ENCODE data around the gene MAGEH1.
"Not testable (repeated sequence)": the region's sequence is repeated elsewhere in the genome, so short reads cannot be mapped to it uniquely, and the experiment has no call there.

Gene MAGEH1, protein sequence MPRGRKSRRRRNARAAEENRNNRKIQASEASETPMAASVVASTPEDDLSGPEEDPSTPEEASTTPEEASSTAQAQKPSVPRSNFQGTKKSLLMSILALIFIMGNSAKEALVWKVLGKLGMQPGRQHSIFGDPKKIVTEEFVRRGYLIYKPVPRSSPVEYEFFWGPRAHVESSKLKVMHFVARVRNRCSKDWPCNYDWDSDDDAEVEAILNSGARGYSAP

DNA sequence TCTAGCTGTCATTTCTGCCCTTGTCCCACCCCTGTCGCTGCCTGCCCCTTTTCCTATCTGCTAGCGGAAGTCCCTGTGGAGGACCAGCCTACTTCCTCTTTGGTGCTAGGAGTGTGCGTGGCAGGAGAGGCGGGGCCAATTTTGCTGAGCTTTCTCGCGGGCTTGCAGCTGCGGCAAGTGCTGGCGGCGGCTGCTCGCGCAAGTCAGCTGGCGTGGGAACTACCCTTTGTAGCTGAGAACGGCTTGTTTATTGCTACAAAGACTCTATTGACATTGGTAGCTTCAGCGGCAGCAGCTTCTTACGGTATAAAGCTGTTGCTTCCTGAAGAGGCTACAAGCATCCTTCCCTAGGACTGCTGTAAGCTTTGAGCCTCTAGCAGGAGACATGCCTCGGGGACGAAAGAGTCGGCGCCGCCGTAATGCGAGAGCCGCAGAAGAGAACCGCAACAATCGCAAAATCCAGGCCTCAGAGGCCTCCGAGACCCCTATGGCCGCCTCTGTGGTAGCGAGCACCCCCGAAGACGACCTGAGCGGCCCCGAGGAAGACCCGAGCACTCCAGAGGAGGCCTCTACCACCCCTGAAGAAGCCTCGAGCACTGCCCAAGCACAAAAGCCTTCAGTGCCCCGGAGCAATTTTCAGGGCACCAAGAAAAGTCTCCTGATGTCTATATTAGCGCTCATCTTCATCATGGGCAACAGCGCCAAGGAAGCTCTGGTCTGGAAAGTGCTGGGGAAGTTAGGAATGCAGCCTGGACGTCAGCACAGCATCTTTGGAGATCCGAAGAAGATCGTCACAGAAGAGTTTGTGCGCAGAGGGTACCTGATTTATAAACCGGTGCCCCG is at the start of gene MAGEH1:
Gene MAGEH1, plus strand, starts transcription at position 138 of the 843 bp plus-strand sequence. Its CDS starts 248 bp downstream, at position 386.
- peak; percentile 71 for DNase-seq (ENCODE audit: low read depth)
- TF ChIP-seq, protein P1, sequence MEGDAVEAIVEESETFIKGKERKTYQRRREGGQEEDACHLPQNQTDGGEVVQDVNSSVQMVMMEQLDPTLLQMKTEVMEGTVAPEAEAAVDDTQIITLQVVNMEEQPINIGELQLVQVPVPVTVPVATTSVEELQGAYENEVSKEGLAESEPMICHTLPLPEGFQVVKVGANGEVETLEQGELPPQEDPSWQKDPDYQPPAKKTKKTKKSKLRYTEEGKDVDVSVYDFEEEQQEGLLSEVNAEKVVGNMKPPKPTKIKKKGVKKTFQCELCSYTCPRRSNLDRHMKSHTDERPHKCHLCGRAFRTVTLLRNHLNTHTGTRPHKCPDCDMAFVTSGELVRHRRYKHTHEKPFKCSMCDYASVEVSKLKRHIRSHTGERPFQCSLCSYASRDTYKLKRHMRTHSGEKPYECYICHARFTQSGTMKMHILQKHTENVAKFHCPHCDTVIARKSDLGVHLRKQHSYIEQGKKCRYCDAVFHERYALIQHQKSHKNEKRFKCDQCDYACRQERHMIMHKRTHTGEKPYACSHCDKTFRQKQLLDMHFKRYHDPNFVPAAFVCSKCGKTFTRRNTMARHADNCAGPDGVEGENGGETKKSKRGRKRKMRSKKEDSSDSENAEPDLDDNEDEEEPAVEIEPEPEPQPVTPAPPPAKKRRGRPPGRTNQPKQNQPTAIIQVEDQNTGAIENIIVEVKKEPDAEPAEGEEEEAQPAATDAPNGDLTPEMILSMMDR (IDR thresholded peaks at IDR 0.05; ENCODE audit: low read depth, low read length, missing control alignments), result no peak
- peak within 1 kb of the TSS; percentile 85 for H3K4me3 ChIP-seq (ENCODE audit: low read depth, low read length)

DNA sequence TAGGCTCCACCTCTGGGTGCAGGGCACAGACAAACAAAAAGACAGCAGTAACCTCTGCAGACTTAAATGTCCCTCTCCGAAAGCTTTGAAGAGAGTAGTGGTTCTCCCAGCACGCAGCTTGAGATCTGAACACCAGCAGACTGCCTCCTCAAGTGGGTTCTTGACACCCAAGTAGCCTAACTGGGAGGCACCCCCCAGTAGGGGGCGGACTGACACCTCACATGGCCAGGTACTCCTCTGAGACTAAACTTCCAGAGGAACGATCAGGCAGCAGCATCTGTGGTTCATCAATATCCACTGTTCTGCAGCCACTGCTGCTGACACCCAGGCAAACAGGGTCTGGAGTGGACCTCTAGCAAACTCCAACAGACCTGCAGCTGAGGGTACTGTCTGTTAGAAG is 24.8 kb upstream of the MAGEH1 start:
- not testable (repeated sequence) for DNase-seq (ENCODE audit: low read depth); H3K4me3 ChIP-seq (ENCODE audit: low read depth, low read length)
- TF ChIP-seq, protein P1 (IDR thresholded peaks at IDR 0.05; ENCODE audit: low read depth, low read length, missing control alignments), result peak; percentile 20

DNA sequence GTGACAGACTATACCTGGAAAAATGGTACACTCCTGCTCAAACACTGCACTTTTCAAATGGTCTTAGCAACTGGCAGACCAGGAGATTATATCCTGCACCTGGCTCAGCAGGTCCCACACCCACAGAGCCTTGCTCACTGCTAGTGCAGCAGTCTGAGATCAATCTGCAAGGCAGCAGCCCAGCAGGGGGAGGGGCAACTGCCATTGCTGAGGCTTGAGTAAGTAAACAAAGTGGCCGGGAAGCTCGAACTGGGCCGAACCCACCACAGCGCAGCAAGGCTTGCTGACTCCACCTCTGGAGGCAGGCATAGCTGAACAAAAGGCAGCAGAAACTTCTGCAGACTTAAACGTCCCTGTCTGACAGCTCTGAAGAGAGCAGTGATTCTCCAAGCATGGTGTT is 8.5 kb upstream of the MAGEH1 start:
- not testable (repeated sequence) for DNase-seq (ENCODE audit: low read depth); H3K4me3 ChIP-seq (ENCODE audit: low read depth, low read length)

DNA sequence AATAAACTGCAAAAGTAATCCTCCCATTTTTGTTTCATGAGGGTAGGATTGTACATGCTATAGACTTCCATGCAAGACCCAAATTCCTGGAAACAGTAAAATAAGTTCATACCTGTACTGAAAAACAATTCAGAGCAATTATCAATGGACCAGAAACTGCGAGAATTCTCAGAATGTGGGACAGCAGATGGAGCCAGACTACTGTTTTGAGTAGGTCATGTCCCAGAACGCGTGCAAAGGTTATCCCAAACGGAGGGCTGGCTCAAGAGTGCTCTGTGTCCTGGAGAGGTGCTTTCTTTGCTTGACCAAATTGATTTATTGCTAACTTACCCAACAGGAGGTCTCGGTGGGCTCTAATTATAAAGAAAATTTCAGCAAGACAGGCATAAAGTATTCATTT is 1.7 kb upstream of the MAGEH1 start:
- H3K4me3 ChIP-seq (ENCODE audit: low read depth, low read length), result no peak overlapping the region
- TF ChIP-seq, protein P1 (IDR thresholded peaks at IDR 0.05; ENCODE audit: low read depth, low read length, missing control alignments), result no peak
- DNase-seq (ENCODE audit: low read depth), result no peak

DNA sequence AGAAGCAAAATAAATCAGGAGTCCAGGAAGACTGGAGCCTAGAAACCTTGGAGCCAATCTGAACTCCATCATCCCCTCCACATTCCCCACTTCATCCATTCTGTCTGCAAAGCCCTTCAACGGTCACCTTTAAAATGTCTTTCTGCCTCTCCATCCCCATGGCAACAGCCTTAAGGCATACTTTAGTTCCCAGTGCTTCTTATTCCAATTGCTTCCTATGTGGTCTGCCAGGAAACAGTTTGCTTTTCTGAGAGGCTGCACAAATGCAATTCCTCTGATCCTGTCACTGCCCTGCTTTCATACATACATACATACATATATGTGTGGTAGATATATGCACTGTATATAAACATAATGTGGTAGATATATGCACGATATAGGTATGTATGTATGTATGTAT is 786 bp upstream of the MAGEH1 start:
- TF ChIP-seq, protein P1 (IDR thresholded peaks at IDR 0.05; ENCODE audit: low read depth, low read length, missing control alignments), result no peak
- no peak for DNase-seq (ENCODE audit: low read depth)
- no peak overlapping the region; the same call in 1 of the 2 replicates for H3K4me3 ChIP-seq (ENCODE audit: low read depth, low read length)

DNA sequence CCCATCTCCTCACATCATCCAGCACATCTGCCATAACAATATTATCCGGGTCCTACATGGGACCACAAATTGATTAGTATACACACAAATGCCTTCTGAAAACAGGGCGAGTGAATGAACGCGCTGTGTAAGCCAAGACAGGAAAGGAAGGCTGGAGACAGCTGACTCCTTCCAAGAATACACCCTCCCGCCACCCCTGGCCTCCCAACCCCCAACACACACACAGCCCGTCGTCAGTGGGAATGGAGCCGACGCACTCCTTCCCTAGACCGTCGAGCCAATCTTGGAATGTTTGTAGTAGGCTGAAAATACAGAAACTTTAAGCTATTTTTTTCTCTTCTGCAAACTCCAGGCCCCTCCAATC is 319 bp upstream of the MAGEH1 start:
- peak overlapping the region; percentile 85 for H3K4me3 ChIP-seq (ENCODE audit: low read depth, low read length)
- no peak for DNase-seq (ENCODE audit: low read depth)
- TF ChIP-seq, protein P1 (IDR thresholded peaks at IDR 0.05; ENCODE audit: low read depth, low read length, missing control alignments), result no peak

DNA sequence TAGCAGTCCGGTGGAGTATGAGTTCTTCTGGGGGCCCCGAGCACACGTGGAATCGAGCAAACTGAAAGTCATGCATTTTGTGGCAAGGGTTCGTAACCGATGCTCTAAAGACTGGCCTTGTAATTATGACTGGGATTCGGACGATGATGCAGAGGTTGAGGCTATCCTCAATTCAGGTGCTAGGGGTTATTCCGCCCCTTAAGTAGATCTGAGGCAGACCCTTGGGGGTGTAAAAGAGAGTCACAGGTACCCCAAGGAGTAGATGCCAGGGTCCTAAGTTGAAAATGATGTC is 852 bp downstream of the MAGEH1 start:
- TF ChIP-seq, protein P1 (IDR thresholded peaks at IDR 0.05; ENCODE audit: low read depth, low read length, missing control alignments), result no peak
- H3K4me3 ChIP-seq (ENCODE audit: low read depth, low read length), result peak overlapping the region; percentile 85
- no peak for DNase-seq (ENCODE audit: low read depth)

DNA sequence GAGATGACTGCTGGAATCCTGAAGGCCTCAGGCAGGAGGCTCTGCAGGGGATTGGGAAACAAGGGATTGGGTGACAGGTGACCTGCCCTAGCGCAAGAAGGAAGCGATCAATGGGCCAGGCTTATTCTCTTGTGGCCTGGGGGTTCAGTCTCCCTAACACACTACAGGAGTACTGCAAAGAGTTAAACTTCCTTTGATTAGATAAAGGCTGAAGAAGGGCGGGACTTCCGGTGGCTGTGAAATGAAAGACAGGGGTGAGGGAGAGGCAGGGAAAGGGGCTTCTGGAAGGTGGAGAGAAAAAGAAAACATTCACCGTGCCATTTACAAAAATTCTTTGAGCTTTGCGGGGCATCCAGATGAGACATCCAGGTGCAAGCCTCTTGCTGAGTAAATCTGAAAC is 3.8 kb downstream of the MAGEH1 start:
- DNase-seq (ENCODE audit: low read depth); H3K4me3 ChIP-seq (ENCODE audit: low read depth, low read length): not testable (repeated sequence)

DNA sequence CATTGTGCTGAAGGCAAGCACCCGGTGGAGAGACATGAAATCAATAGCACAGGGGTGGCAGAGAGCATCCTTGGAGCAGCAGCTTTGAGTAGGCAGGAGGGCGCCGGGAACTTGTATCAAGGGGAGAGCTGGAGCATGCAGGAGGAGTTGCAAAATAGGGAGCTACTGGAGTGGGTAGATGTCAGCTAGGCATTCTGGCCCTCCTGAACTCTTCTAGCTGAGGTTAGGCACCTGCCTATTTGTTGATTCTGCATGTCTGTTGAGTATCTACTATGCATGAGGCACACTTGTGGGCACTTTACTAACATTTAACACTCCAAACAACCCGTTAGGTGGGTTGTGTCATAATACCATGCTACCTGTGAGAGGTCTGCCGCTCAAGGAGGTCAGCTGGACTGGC is 7.5 kb downstream of the MAGEH1 start:
- not testable (repeated sequence) for DNase-seq (ENCODE audit: low read depth)

DNA sequence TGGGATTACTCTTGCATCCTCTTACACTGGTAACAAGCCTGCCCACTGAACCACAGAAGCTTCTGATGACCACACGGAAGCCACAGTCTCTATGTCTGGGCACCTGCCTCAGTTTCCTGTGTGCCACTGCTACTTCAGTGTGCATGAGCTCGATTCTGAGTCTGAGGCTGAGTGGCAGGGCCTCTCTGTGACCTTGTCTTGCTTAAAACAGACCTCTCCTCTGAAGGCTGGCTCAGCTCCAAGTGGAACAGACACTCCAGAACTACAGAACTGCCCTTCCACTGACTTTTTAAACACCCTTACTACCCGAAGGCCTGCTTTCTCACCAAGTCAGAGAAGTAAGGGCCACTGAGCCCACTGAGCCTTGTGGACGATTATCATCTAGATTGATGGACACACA is 8.0 kb downstream of the MAGEH1 start:
- not testable (repeated sequence) for H3K4me3 ChIP-seq (ENCODE audit: low read depth, low read length); DNase-seq (ENCODE audit: low read depth)

More for the DNA sequence above, 7.5 kb downstream of the MAGEH1 start:
- H3K4me3 ChIP-seq (ENCODE audit: low read depth, low read length), result not testable (repeated sequence)

DNA sequence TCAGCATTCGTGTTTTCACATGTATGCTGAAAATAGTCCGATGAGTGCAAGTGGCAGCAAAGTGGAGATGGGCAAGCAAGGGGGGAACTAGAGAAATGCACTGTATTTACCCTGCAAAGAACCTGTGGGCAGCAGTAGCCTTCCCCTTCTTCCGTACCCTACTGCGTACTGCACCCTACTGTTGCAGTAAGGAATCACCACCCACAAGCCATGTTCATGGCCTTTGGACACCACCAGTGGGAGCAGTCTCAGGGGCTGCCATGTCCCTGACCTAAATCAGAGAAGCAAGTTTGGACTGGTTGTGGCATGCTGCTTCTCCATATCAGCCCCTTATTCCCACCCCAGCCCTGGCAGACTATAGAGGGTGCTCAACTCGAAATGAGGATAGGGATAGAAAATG is 12.1 kb downstream of the MAGEH1 start:
- H3K4me3 ChIP-seq (ENCODE audit: low read depth, low read length); DNase-seq (ENCODE audit: low read depth): not testable (repeated sequence)

Measured in GM12864 (cell line).